ENCODE results near the gene AGAP1. TPM values are rescaled to one million over a fixed set of nuclear protein-coding genes. Genes with fewer than 3 reads are reported as not detected.
A peak's percentile ranks its signal among the peaks of the same experiment; 100 is the strongest.

Gene AGAP1
- total RNA-seq, 2 donors from 2014 or later = 19.1 to 20.8 TPM

GRCh38 chr2:235498946-235499812 is 5.3 kb downstream of the AGAP1 start:
- H3K27me3 ChIP-seq (replicated peaks; ENCODE audit: insufficient read depth) = no peaks in the 10 kb centered on the region
- H3K4me3 ChIP-seq = no peak overlapping the region
- no peak for TF ChIP-seq CTCF (IDR thresholded peaks at IDR 0.05)
- H3K4me1 ChIP-seq (ENCODE audit: control insufficient read depth in 1 of 2, low read depth in 2 of 2) = peaks cover 13 to 14% of the 10 kb centered on the region in 2 donors
- DNase-seq (ENCODE audit: low spot score) (no peak), ATAC-seq (ENCODE audit: insufficient number of reproducible peaks, low FRiP score, low read depth) (no peak)
- H3K27ac ChIP-seq = no peak overlapping the region
- H3K9me3 ChIP-seq = no peaks in the 10 kb centered on the region
- no peaks in the 10 kb centered on the region for H3K36me3 ChIP-seq

GRCh38 chr2:235500110-235500760 is 6.4 kb downstream of the AGAP1 start:
- Histone ChIP-seq H3K27me3 (replicated peaks; ENCODE audit: insufficient read depth) (no peaks in the 10 kb centered on the region), H3K4me3 (no peak overlapping the region), H3K4me1 (ENCODE audit: control insufficient read depth in 1 of 2, low read depth in 2 of 2) (peaks cover 10 to 12% of the 10 kb centered on the region in 2 donors), H3K9me3 (no peaks in the 10 kb centered on the region), H3K27ac (no peak overlapping the region), H3K36me3 (no peaks in the 10 kb centered on the region)
- ATAC-seq (ENCODE audit: insufficient number of reproducible peaks, low FRiP score, low read depth) (no peak), DNase-seq (ENCODE audit: low spot score) (no peak)
- no peak for TF ChIP-seq CTCF (IDR thresholded peaks at IDR 0.05)

- DNase-seq (ENCODE audit: low spot score) = no peak
- peaks cover 2 to 4% of the 10 kb centered on the region in 2 donors for H3K4me1 ChIP-seq (ENCODE audit: control insufficient read depth in 1 of 2, low read depth in 2 of 2)
- peak overlapping the region; percentile 21 for H3K4me3 ChIP-seq
- ATAC-seq (ENCODE audit: insufficient number of reproducible peaks, low FRiP score, low read depth) = no peak
- no peaks in the 10 kb centered on the region for H3K9me3 ChIP-seq
- H3K27me3 ChIP-seq (replicated peaks; ENCODE audit: insufficient read depth) = no peaks in the 10 kb centered on the region
- TF ChIP-seq CTCF (IDR thresholded peaks at IDR 0.05) = no peak
- no peaks in the 10 kb centered on the region for H3K36me3 ChIP-seq
- H3K27ac ChIP-seq = no peak overlapping the region
Observed at GRCh38 chr2:235500761-235501672, 7.2 kb downstream of the AGAP1 start.

- Histone ChIP-seq H3K27ac (no peak overlapping the region), H3K4me3 (peak overlapping the region; percentile 21), H3K9me3 (no peaks in the 10 kb centered on the region), H3K36me3 (no peaks in the 10 kb centered on the region), H3K4me1 (ENCODE audit: control insufficient read depth in 1 of 2, low read depth in 2 of 2) (peaks cover 0 to 2% of the 10 kb centered on the region in 2 donors), H3K27me3 (replicated peaks; ENCODE audit: insufficient read depth) (no peaks in the 10 kb centered on the region)
- TF ChIP-seq CTCF (IDR thresholded peaks at IDR 0.05) = no peak
- DNase-seq (ENCODE audit: low spot score) (no peak), ATAC-seq (ENCODE audit: insufficient number of reproducible peaks, low FRiP score, low read depth) (no peak)
Observed at GRCh38 chr2:235501673-235502031, 7.8 kb downstream of the AGAP1 start.

All from thoracic aorta (tissue), 2 donors.